HepG2 (cell line): ENCODE measurements around the gene SYNC. TPM values are rescaled to one million over a fixed set of nuclear protein-coding genes. Genes with fewer than 3 reads are reported as not detected.

Experiments used
- ATAC-seq: fragments of 200-7000 bp; cut with Tn5 transposase; 3 replicates; pipeline ENCODE4 v1.9.1; 2020; ENCODE audit warnings: mild to moderate bottlenecking, moderate library complexity
- BruUV-seq: library from RNA; stranded (reverse); fragments of 400-500 nt; replicated peaks from 2 replicates; lab custom pipeline; 2021; lab: Mats Ljungman, UMichigan
- CTCF ChIA-PET: fragments of 300-600 bp; formaldehyde crosslinking; extraction: SDS; loops from one replicate; lab custom pipeline; 2021; ENCODE audit warnings: low total read pairs, inconsistent platforms, low intra/inter-chr PET ratio; lab: Yijun Ruan, JAX
- POLR2A ChIA-PET: fragments of 350-600 bp; sonication (Branson Sonifier 250); formaldehyde crosslinking; loops from one replicate; lab custom pipeline; 2020; ENCODE audit warnings: antibody characterized with exemption, inconsistent platforms; lab: Yijun Ruan, JAX
- DNase-seq: peaks from one replicate; pipeline ENCODE4 v3.0.0-alpha.2; 2015; ENCODE audit warnings: low spot score
- FAIRE-seq: peaks from 3 replicates; lab custom pipeline; 2011; peaks lifted over from hg19 to GRCh38; lab: Jason Lieb, UNC
- H2AFZ ChIP-seq: one replicate; pipeline ENCODE4 v1.6.1; 2011; ENCODE audit warnings: low read length, inconsistent platforms
- H3K27ac ChIP-seq: fragments of 300-600 bp; 3 replicates; pipeline ENCODE4 v1.8.0; 2011; ENCODE audit warnings: mixed run types, mild to moderate bottlenecking, mixed read lengths, low read length, inconsistent platforms; ENCODE audit not compliant: insufficient read depth; ENCODE audit errors: extremely low read length
- H3K27me3 ChIP-seq, 2 experiments: fragments of 200-600 bp in 1 of 2; 2 replicates in 1 of 2; 3 replicates in 1 of 2; pipeline versions ENCODE4 v1.6.0 to v1.8.0; 2011; ENCODE audit warnings: low read length in 2 of 2, mild to moderate bottlenecking in 2 of 2, moderate library complexity in 2 of 2, inconsistent platforms in 1 of 2; ENCODE audit not compliant: insufficient read depth in 2 of 2, control insufficient read depth in 1 of 2
- H3K36me3 ChIP-seq, 2 experiments: fragments of 200-600 bp in 1 of 2; replicated peaks in 1 of 2; 2 replicates in 1 of 2; 3 replicates in 1 of 2; pipeline versions ENCODE4 v1.5.1 to v1.8.0; 2011; ENCODE audit warnings: low read length in 2 of 2, inconsistent platforms in 1 of 2; ENCODE audit not compliant: insufficient read depth in 2 of 2, control insufficient read depth in 1 of 2
- H3K4me1 ChIP-seq: 2 replicates; pipeline ENCODE4 v1.5.1; 2012; ENCODE audit warnings: low read length, inconsistent platforms; ENCODE audit not compliant: insufficient read depth
- H3K4me2 ChIP-seq: 2 replicates; pipeline ENCODE4 v1.6.0; 2011; ENCODE audit warnings: low read depth, low read length, inconsistent platforms
- H3K4me3 ChIP-seq, 3 experiments: fragments of 200-600 bp in 1 of 3; sonication (generic), shearing (Covaris generic) in 1 of 3; replicated peaks in 1 of 3; 2 replicates each; pipeline ENCODE4 v1.5.1; 2011 to 2016; ENCODE audit warnings: low read length in 3 of 3, inconsistent platforms in 2 of 3, low read depth in 2 of 3, mild to moderate bottlenecking in 2 of 3, control low read depth in 1 of 3, mixed read lengths in 1 of 3; ENCODE audit not compliant: insufficient read depth in 1 of 3
- H3K79me2 ChIP-seq: one replicate; pipeline ENCODE4 v1.6.1; 2011; ENCODE audit warnings: low read length, inconsistent platforms; ENCODE audit not compliant: insufficient read depth
- H3K9ac ChIP-seq: 2 replicates; pipeline ENCODE4 v1.6.0; 2011; ENCODE audit warnings: mild to moderate bottlenecking, low read depth, low read length, inconsistent platforms; ENCODE audit not compliant: insufficient read depth
- H3K9me3 ChIP-seq: 2 replicates; pipeline ENCODE4 v1.5.1; 2012; ENCODE audit warnings: mild to moderate bottlenecking, low read length
- H4K20me1 ChIP-seq: 2 replicates; pipeline ENCODE4 v1.6.0; 2011; ENCODE audit warnings: inconsistent platforms, mild to moderate bottlenecking, low read length, moderate library complexity; ENCODE audit not compliant: insufficient read depth
- ATF6 ChIP-seq: sonication (generic); formaldehyde crosslinking; conservative IDR thresholded peaks from 2 replicates; pipeline ENCODE4 v1.4.0; 2020; ENCODE audit warnings: missing genetic modification reagents
- BRD4 ChIP-seq: sonication (generic); formaldehyde crosslinking; IDR thresholded peaks from 2 replicates; pipeline ENCODE4 v1.4.0; 2020; ENCODE audit warnings: missing genetic modification reagents
- GRHL1 ChIP-seq: sonication (generic); formaldehyde crosslinking; conservative IDR thresholded peaks from 2 replicates; pipeline ENCODE4 v1.8.0; 2022; ENCODE audit warnings: missing genetic modification reagents
- HCFC1 ChIP-seq: fragments of 150-350 bp; IDR thresholded peaks from 2 replicates; pipeline ENCODE4 v1.6.1; 2014; ENCODE audit warnings: low read depth, low read length
- KMT2B ChIP-seq: IDR thresholded peaks from 2 replicates; pipeline ENCODE4 v1.6.1; 2016; ENCODE audit warnings: missing genetic modification reagents, missing compliant biosample characterization
- MXD3 ChIP-seq: IDR thresholded peaks from 2 replicates; pipeline ENCODE4 v1.6.1; 2016; ENCODE audit warnings: mild to moderate bottlenecking, missing biosample characterization, missing genetic modification reagents
- NCOR1 ChIP-seq: fragments of 200-600 bp; sonication (generic); IDR thresholded peaks from 2 replicates; pipeline ENCODE4 v1.7.0; 2017; ENCODE audit warnings: antibody characterized with exemption, low read length, borderline replicate concordance
- PLSCR1 ChIP-seq: sonication (generic); formaldehyde crosslinking; IDR thresholded peaks from 2 replicates; pipeline ENCODE4 v1.5.0; 2020; ENCODE audit warnings: missing genetic modification reagents, mild to moderate bottlenecking, borderline replicate concordance
- RBM22 ChIP-seq: fragments of 200-400 bp; formaldehyde crosslinking; optimal IDR thresholded peaks from 2 replicates; pipeline ENCODE3; 2017; ENCODE audit warnings: mild to moderate bottlenecking, low read length, moderate library complexity
- SPEN ChIP-seq: sonication (generic); formaldehyde crosslinking; IDR thresholded peaks from 2 replicates; pipeline ENCODE4 v1.5.1; 2020; ENCODE audit warnings: low read depth, mild to moderate bottlenecking, missing genetic modification reagents
- TAF1 ChIP-seq: sonication (generic); formaldehyde crosslinking; IDR thresholded peaks from 2 replicates; pipeline ENCODE4 v1.4.0; 2020; ENCODE audit warnings: missing genetic modification reagents
- ZBTB1 ChIP-seq: sonication (generic); formaldehyde crosslinking; IDR thresholded peaks from 2 replicates; pipeline ENCODE4 v1.4.0; 2020; ENCODE audit warnings: missing genetic modification reagents, borderline replicate concordance
- ZNF101 ChIP-seq: sonication (generic); formaldehyde crosslinking; IDR thresholded peaks from 2 replicates; pipeline ENCODE4 v1.4.0; 2020; ENCODE audit warnings: mild to moderate bottlenecking, low read depth, missing genetic modification reagents, borderline replicate concordance
- ZNF543 ChIP-seq: sonication (generic); formaldehyde crosslinking; IDR thresholded peaks from 2 replicates; pipeline ENCODE4 v1.4.0; 2020; ENCODE audit warnings: mild to moderate bottlenecking, missing genetic modification reagents
- ZNF616 ChIP-seq: sonication (generic); formaldehyde crosslinking; IDR thresholded peaks from 2 replicates; pipeline ENCODE4 v1.5.0; 2020; ENCODE audit warnings: low read depth, mild to moderate bottlenecking, missing genetic modification reagents
- ZNF788 ChIP-seq: sonication (generic); formaldehyde crosslinking; IDR thresholded peaks from 2 replicates; pipeline ENCODE4 v1.5.0; 2020; ENCODE audit warnings: mild to moderate bottlenecking, missing genetic modification reagents, borderline replicate concordance
- WGBS: methylation state at CpG from one replicate; pipeline ENCODE4 v1.1.6; 2017; ENCODE audit warnings: low lambda C conversion rate; 5-methylcytosine and 5-hydroxymethylcytosine counted together
- in situ Hi-C: cut with HindIII; loops from 2 replicates; pipeline ENCODE4 v1.10.0; 2017; ENCODE audit warnings: low pct_unique_long_range_greater_than_20kb; ENCODE audit not compliant: extremely low pct_ligation_motif_present
- intact Hi-C: fragments of 100-400 bp; cut with micrococcal nuclease; formaldehyde crosslinking; loops from one replicate; pipeline ENCODE4 v1.10.0; 2022; ENCODE audit not compliant: unreplicated experiment
- polyA plus RNA-seq, 8 experiments: library from polyadenylated mRNA; depleted of rRNA in 3 of 8; stranded (reverse) in 7 of 8; unstranded in 1 of 8; fragments of >200 nt; fragmentation: Illumina TruSeq in 4 of 8; extraction: Trizol in 4 of 8; gene quantifications; 2 replicates each; pipeline versions ENCODE4 v1.2.1 to v1.2.3, GENCODE V29; 2011 to 2016; ENCODE audit warnings: low read depth in 4 of 8, missing spikeins in 1 of 8, mixed read lengths in 1 of 8; ENCODE audit not compliant: insufficient read depth in 1 of 8
- total RNA-seq, 5 experiments: library from RNA; depleted of rRNA; stranded (reverse); fragments of >200 nt; fragmentation: Illumina TruSeq; extraction: Trizol; gene quantifications; 2 replicates each; pipeline ENCODE4 v1.2.3, GENCODE V29; 2016; ENCODE audit warnings: low read depth in 1 of 5

Gene SYNC
- total and polyA plus RNA-seq, 2 of the 13 experiments (the other 11 are each of a cell fraction or from before 2014, with no cell fraction given): 2.4 to 5.4 TPM

GRCh38 chr1:32651461-32652073, 51.0 kb downstream of the SYNC start (continued):
- no peak; the same call in 1 of the 2 replicates for TF ChIP-seq ZNF543 (CRISPR knock-in tag)
- no peak for TF ChIP-seq NCOR1

- ATAC-seq (peak; percentile 95), DNase-seq (peak; percentile 91), FAIRE-seq (peak; percentile 57)
- Histone ChIP-seq H3K27ac (peak within 1 kb of the TSS; percentile 100), H3K4me3 (peak within 1 kb of the TSS; percentile 76 to 98 (median 91)), H3K27me3 (no peaks in the 10 kb centered on the region; a peak in 1 of 5 replicates), H4K20me1 (peaks cover 14% of the 10 kb centered on the region), H2AFZ (peak within 1 kb of the TSS; percentile 96), H3K4me2 (peak within 1 kb of the TSS; percentile 98), H3K36me3 (peaks cover 7 to 33% of the 10 kb centered on the region in 2 experiments), H3K4me1 (peaks cover 59% of the 10 kb centered on the region), H3K9me3 (no peaks in the 10 kb centered on the region), H3K79me2 (peaks cover 74% of the 10 kb centered on the region), H3K9ac (peak within 1 kb of the TSS; percentile 99)
- intact Hi-C loops (loop anchor here (1.0 to 2.0 kb wide), 2 partner anchors 44 to 131 kb away; no protein-coding TSS in a partner anchor), in situ Hi-C loops (no loop called here)
- ChIA-PET CTCF (no interaction called here), POLR2A (interaction anchor here (0.7 to 2.9 kb wide), 22 partner anchors 9 to 476 kb away, joined by 3 to 31 read pairs (median 4); partner anchors contain the start of genes BSDC1, S100PBP, SYNC and YARS1)
- WGBS: under 1% methylated on average over 12 of the region's 67 CpGs
- BruUV-seq: no TSS peak
- TF ChIP-seq HCFC1 (no peak), ZNF101 (0 out of 2 replicates have a peak, but pooled peaks have one; percentile 59), SPEN (CRISPR knock-in tag) (peak; percentile 78), TAF1 (peak; percentile 88), BRD4 (no peak; the same call in 1 of the 2 replicates), KMT2B (CRISPR knock-in tag) (peak; percentile 80), PLSCR1 (peak; percentile 92), GRHL1 (CRISPR knock-in tag) (no peak; the same call in 1 of the 2 replicates), ATF6 (CRISPR knock-in tag) (peak; percentile 86; the same call in 1 of the 2 replicates), ZNF616 (peak; percentile 93), ZBTB1 (CRISPR knock-in tag) (no peak), MXD3 (CRISPR knock-in tag) (peak; percentile 91), ZNF788 (CRISPR knock-in tag) (0 out of 2 replicates have a peak, but pooled peaks have one; percentile 1), RBM22 (no peak)
These were observed 51.7 kb downstream of the SYNC start, which contains the start of gene RBBP4 for GRCh38 chr1:32650752-32651460. TSS of gene RBBP4 (plus strand) at chr1:32651208. CDS start at chr1:32651307, 99 bp downstream.
